SU-DHL-6 (cell line): ENCODE data around the gene GOLIM4.

Experiments used
- H2AFZ ChIP-seq: fragments of 200-600 bp; sonication (generic); 2 replicates; pipeline ENCODE4 v1.6.1; 2014; ENCODE audit warnings: low read depth, mild to moderate bottlenecking, moderate library complexity, mixed read lengths, antibody characterized with exemption, low read length; ENCODE audit not compliant: severe bottlenecking
- H3F3A ChIP-seq: fragments of 200-600 bp; shearing (Covaris generic); 2 replicates; pipeline ENCODE4 v1.6.0; 2016; ENCODE audit warnings: antibody characterized with exemption, mild to moderate bottlenecking; ENCODE audit not compliant: insufficient read depth
- H3K27ac ChIP-seq: fragments of 200-600 bp; sonication (generic); 2 replicates; pipeline ENCODE4 v1.5.1; 2016; ENCODE audit warnings: low read depth, mild to moderate bottlenecking, low read length, moderate library complexity, mixed read lengths
- H3K27me3 ChIP-seq: fragments of 200-600 bp; sonication (generic), shearing (Covaris generic); 2 replicates; pipeline ENCODE4 v1.6.0; 2014; ENCODE audit warnings: mild to moderate bottlenecking, low read length
- H3K36me3 ChIP-seq: fragments of 200-600 bp; sonication (generic); 2 replicates; pipeline ENCODE4 v1.6.1; 2014; ENCODE audit warnings: mild to moderate bottlenecking, low read length, mixed read lengths
- H3K4me2 ChIP-seq: fragments of 300-600, 200-600 bp; shearing (Covaris generic), sonication (generic); 2 replicates; pipeline ENCODE4 v1.6.0; 2014; ENCODE audit warnings: low read length, low read depth, mild to moderate bottlenecking; ENCODE audit not compliant: poor library complexity, severe bottlenecking
- H3K4me3 ChIP-seq: fragments of 200-600 bp; sonication (generic); 2 replicates; pipeline ENCODE4 v1.5.1; 2014; ENCODE audit warnings: antibody characterized with exemption, low read length, mild to moderate bottlenecking, mixed read lengths; ENCODE audit not compliant: insufficient read depth, poor library complexity, severe bottlenecking
- H3K79me2 ChIP-seq: fragments of 200-600 bp; sonication (generic); 2 replicates; pipeline ENCODE4 v1.6.1; 2014; ENCODE audit warnings: mild to moderate bottlenecking, low read length, moderate library complexity; ENCODE audit not compliant: insufficient read depth
- H3K9ac ChIP-seq: fragments of 200-600 bp; sonication (generic); 2 replicates; pipeline ENCODE4 v1.7.0; 2014; ENCODE audit warnings: mild to moderate bottlenecking, low read length
- H3K9me2 ChIP-seq: fragments of 200-600 bp; sonication (generic); replicated peaks from 2 replicates; pipeline ENCODE4 v1.6.1; 2014; ENCODE audit warnings: low read length; ENCODE audit not compliant: insufficient read depth
- H3K9me3 ChIP-seq: fragments of 200-600 bp; sonication (generic); 2 replicates; pipeline ENCODE4 v1.6.1; 2014; ENCODE audit warnings: low read length, mixed read lengths; ENCODE audit not compliant: insufficient read depth
- H4K20me1 ChIP-seq: fragments of 200-600 bp; sonication (generic); 2 replicates; pipeline ENCODE4 v1.6.1; 2014; ENCODE audit warnings: low read depth, mild to moderate bottlenecking, antibody characterized with exemption, low read length, moderate library complexity, mixed read lengths
- CTCF ChIP-seq: fragments of 200-600 bp; sonication (generic); IDR thresholded peaks from one replicate; pipeline ENCODE4 v1.5.1; 2017; ENCODE audit warnings: antibody characterized with exemption, mild to moderate bottlenecking, low read length, moderate library complexity; ENCODE audit not compliant: insufficient read depth, poor library complexity, severe bottlenecking
- EZH2phosphoT487 ChIP-seq: fragments of 200-600 bp; sonication (generic), shearing (Covaris generic); conservative IDR thresholded peaks from 2 replicates; pipeline ENCODE4 v1.6.1; 2018; ENCODE audit warnings: mild to moderate bottlenecking, antibody characterized with exemption, low read length, moderate library complexity, mixed read lengths

Gene GOLIM4

GRCh38 chr3:168037020-168037419, 58.7 kb downstream of the GOLIM4 start:
- Histone ChIP-seq H3K27me3 (no peaks in the 10 kb centered on the region), H3K9me3 (no peaks in the 10 kb centered on the region), H3K9me2 (no peaks in the 10 kb centered on the region), H3F3A (0 out of 2 replicates have a peak, but pooled peaks cover 3% of the 10 kb centered on the region), H3K27ac (no peak overlapping the region), H3K79me2 (no peaks in the 10 kb centered on the region), H3K9ac (no peak overlapping the region), H3K4me3 (no peak overlapping the region), H4K20me1 (no peaks in the 10 kb centered on the region), H3K36me3 (no peaks in the 10 kb centered on the region), H3K4me2 (no peak overlapping the region), H2AFZ (no peak overlapping the region)
- TF ChIP-seq CTCF (no peak), EZH2phosphoT487 (no peak)

- no peaks in the 10 kb centered on the region for H3K36me3 ChIP-seq
- 0 out of 2 replicates have a peak, but pooled peaks cover 3% of the 10 kb centered on the region for H3F3A ChIP-seq
- no peak overlapping the region for H2AFZ ChIP-seq
- H3K9me2 ChIP-seq = no peaks in the 10 kb centered on the region
- H4K20me1 ChIP-seq = no peaks in the 10 kb centered on the region
- no peak overlapping the region for H3K4me2 ChIP-seq
- H3K9me3 ChIP-seq = no peaks in the 10 kb centered on the region
- no peak overlapping the region for H3K27ac ChIP-seq
- no peak overlapping the region for H3K4me3 ChIP-seq
- TF ChIP-seq CTCF (no peak), EZH2phosphoT487 (no peak)
- H3K27me3 ChIP-seq = no peaks in the 10 kb centered on the region
- H3K9ac ChIP-seq = no peak overlapping the region
- H3K79me2 ChIP-seq = no peaks in the 10 kb centered on the region
Observed at GRCh38 chr3:168036619-168037018, 59.1 kb downstream of the GOLIM4 start.

- Histone ChIP-seq H2AFZ (no peak overlapping the region), H3K9ac (no peak overlapping the region), H3K79me2 (no peaks in the 10 kb centered on the region), H3K4me2 (no peak overlapping the region), H3K27me3 (no peaks in the 10 kb centered on the region), H3K4me3 (no peak overlapping the region), H3F3A (no peaks in the 10 kb centered on the region), H3K9me3 (no peaks in the 10 kb centered on the region), H3K36me3 (peaks cover 4% of the 10 kb centered on the region; the same call in 1 of the 2 replicates), H3K27ac (no peak overlapping the region), H4K20me1 (no peaks in the 10 kb centered on the region), H3K9me2 (no peaks in the 10 kb centered on the region)
- TF ChIP-seq EZH2phosphoT487 (no peak), CTCF (no peak)
Observed at GRCh38 chr3:168034152-168034928, 61.4 kb downstream of the GOLIM4 start.
